ENCODE results near the gene RBP3.
A peak's percentile ranks its signal among the peaks of the same experiment; 100 is the strongest.

Gene RBP3

GRCh38 chr10:47359626-47360418 is 11.7 kb downstream of the RBP3 start:
- TF ChIP-seq CTCF (IDR thresholded peaks at IDR 0.05; ENCODE audit: low read depth, low read length, poor library complexity, severe bottlenecking) (no peak), EZH2phosphoT487 (IDR thresholded peaks at IDR 0.05; ENCODE audit: borderline replicate concordance, low read length) (no peak)
- Histone ChIP-seq H3K36me3 (ENCODE audit: control insufficient read depth, low read length) (no peaks in the 10 kb centered on the region), H3K4me1 (ENCODE audit: control insufficient read depth, low read length) (no peaks in the 10 kb centered on the region), H4K20me1 (ENCODE audit: control insufficient read depth, insufficient read depth, low read depth, low read length) (no peaks in the 10 kb centered on the region), H3K4me2 (ENCODE audit: low read length) (no peak overlapping the region), H3K4me3 (ENCODE audit: low read length) (no peak overlapping the region), H3K27me3 (ENCODE audit: control insufficient read depth, low read length) (no peaks in the 10 kb centered on the region), H3F3A (ENCODE audit: control insufficient read depth, insufficient read depth) (no peaks in the 10 kb centered on the region), H3K9me2 (replicated peaks; ENCODE audit: control insufficient read depth, low read length) (no peaks in the 10 kb centered on the region), H3K9me3 (ENCODE audit: control insufficient read depth, insufficient read depth, low read length) (no peaks in the 10 kb centered on the region), H3K27ac (ENCODE audit: low read depth, low read length) (no peak overlapping the region), H3K79me2 (ENCODE audit: control insufficient read depth, low read length) (no peaks in the 10 kb centered on the region)

GRCh38 chr10:47360419-47361040 is 12.4 kb downstream of the RBP3 start:
- no peak overlapping the region for H3K27ac ChIP-seq (ENCODE audit: low read depth, low read length)
- no peak overlapping the region for H3K4me2 ChIP-seq (ENCODE audit: low read length)
- H3K79me2 ChIP-seq (ENCODE audit: control insufficient read depth, low read length), result no peaks in the 10 kb centered on the region
- H4K20me1 ChIP-seq (ENCODE audit: control insufficient read depth, insufficient read depth, low read depth, low read length), result no peaks in the 10 kb centered on the region
- H3K36me3 ChIP-seq (ENCODE audit: control insufficient read depth, low read length), result no peaks in the 10 kb centered on the region
- no peaks in the 10 kb centered on the region for H3K9me3 ChIP-seq (ENCODE audit: control insufficient read depth, insufficient read depth, low read length)
- no peaks in the 10 kb centered on the region for H3F3A ChIP-seq (ENCODE audit: control insufficient read depth, insufficient read depth)
- H3K4me3 ChIP-seq (ENCODE audit: low read length), result no peak overlapping the region
- no peaks in the 10 kb centered on the region for H3K4me1 ChIP-seq (ENCODE audit: control insufficient read depth, low read length)
- no peaks in the 10 kb centered on the region for H3K9me2 ChIP-seq (replicated peaks; ENCODE audit: control insufficient read depth, low read length)
- TF ChIP-seq CTCF (IDR thresholded peaks at IDR 0.05; ENCODE audit: low read depth, low read length, poor library complexity, severe bottlenecking) (no peak), EZH2phosphoT487 (IDR thresholded peaks at IDR 0.05; ENCODE audit: borderline replicate concordance, low read length) (no peak)
- H3K27me3 ChIP-seq (ENCODE audit: control insufficient read depth, low read length), result no peaks in the 10 kb centered on the region

GRCh38 chr10:47361293-47361692 is 13.1 kb downstream of the RBP3 start:
- Histone ChIP-seq H3K9me2 (replicated peaks; ENCODE audit: control insufficient read depth, low read length) (no peaks in the 10 kb centered on the region), H3K27ac (ENCODE audit: low read depth, low read length) (no peak overlapping the region), H3K36me3 (ENCODE audit: control insufficient read depth, low read length) (no peaks in the 10 kb centered on the region), H3K4me2 (ENCODE audit: low read length) (no peak overlapping the region), H3K27me3 (ENCODE audit: control insufficient read depth, low read length) (no peaks in the 10 kb centered on the region), H4K20me1 (ENCODE audit: control insufficient read depth, insufficient read depth, low read depth, low read length) (no peaks in the 10 kb centered on the region), H3K79me2 (ENCODE audit: control insufficient read depth, low read length) (no peaks in the 10 kb centered on the region), H3K4me1 (ENCODE audit: control insufficient read depth, low read length) (no peaks in the 10 kb centered on the region), H3F3A (ENCODE audit: control insufficient read depth, insufficient read depth) (no peaks in the 10 kb centered on the region), H3K4me3 (ENCODE audit: low read length) (no peak overlapping the region), H3K9me3 (ENCODE audit: control insufficient read depth, insufficient read depth, low read length) (no peaks in the 10 kb centered on the region)
- TF ChIP-seq EZH2phosphoT487 (IDR thresholded peaks at IDR 0.05; ENCODE audit: borderline replicate concordance, low read length) (no peak), CTCF (IDR thresholded peaks at IDR 0.05; ENCODE audit: low read depth, low read length, poor library complexity, severe bottlenecking) (peak; percentile 86)

Measured in DOHH2 (cell line).